ENCODE measurements around the gene BEND4. TPM values are rescaled to one million over a fixed set of nuclear protein-coding genes. Genes with fewer than 3 reads are reported as not detected.

BEND4 gene
- total RNA-seq, 2 donors from 2014 or later: 0.05 to 0.24 TPM

DNA sequence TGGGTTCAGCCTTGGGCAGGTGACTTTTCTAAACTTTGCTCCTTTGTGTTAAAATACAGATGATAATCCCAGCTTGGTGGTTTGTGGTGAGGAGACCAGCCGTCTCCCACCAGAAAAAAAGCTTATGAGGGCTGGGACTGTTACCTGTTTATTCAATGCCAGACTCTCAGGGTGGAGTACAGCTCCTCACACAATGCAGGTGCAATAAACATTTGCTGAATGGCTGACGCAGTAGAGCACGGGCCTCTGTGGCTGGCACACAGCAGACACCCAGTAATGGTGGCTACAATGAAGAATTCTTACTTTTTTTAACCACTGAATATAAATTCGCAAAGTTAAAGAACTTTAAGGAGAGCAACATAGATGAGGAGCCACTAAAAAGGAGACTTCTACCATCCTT lies 30.2 kb downstream of the BEND4 start:
- no peak for DNase-seq (ENCODE audit: low spot score)
- intact Hi-C loops (cut with DNase I): loop anchor here in 1 of 2 donors (5.0 kb wide), 1 partner anchor 870 kb away; no protein-coding TSS in a partner anchor

DNA sequence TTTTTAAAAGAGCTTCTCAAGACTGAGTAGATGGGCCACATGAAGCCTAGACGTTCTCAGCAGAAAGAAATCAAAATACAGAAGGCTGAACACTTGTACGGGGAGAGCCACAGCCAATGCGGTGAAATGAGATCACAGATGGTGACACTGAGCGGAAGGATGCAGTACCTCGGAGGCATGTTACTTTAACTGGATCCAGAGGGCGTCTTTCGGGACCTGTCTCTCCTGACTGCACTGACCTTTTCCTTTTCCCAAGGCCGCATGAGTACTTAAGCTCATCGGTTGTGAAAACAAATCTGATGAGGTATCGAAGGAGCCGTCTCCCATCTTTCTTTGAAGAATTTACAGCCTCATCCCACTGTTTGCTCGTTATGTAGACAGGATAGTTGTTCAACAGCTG lies 32.6 kb downstream of the BEND4 start:
- DNase-seq (ENCODE audit: low spot score): no peak
- intact Hi-C loops (cut with DNase I): loop anchor here in 1 of 2 donors (5.0 kb wide), 1 partner anchor 868 kb away; no protein-coding TSS in a partner anchor

DNA sequence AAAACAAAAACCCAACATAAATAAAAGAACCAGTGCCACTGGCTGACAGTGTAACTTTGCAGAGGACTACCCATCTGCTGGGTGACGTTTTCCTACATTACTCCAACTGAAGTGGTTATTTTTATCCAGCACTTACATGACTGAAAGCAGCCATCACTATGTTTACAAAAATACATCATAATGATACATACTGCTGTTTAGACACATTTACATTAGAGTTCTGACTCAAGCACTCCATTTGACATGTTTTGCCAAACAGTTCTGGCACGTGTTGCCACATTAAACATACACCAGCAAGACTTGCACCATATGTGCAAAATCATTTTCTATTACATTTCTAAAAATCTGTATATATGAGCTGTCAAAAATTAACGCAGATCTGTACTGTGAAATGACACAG lies 39.6 kb downstream of the BEND4 start:
- DNase-seq (ENCODE audit: low spot score): no peak
- intact Hi-C loops (cut with DNase I): no loop called here

DNA sequence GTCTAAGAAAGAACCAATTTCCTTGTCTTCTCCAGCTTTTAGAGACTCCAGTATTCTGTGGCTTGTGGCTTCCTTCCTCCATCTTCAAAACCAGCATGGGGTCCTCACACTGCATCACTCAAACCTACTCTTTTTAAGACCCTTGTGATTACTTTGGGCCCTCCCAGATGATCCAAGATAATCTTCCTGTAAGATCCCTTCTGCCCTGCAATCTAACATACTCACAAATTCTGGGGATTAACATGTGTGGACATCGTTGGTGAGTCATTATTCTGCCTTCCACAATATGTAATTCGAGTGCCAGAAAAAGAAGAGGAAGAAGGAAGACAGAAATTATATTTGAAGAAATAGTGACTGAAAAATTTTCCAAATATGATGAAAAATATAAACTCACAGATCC lies 47.9 kb downstream of the BEND4 start:
- intact Hi-C loops (cut with DNase I): no loop called here
- no peak for DNase-seq (ENCODE audit: low spot score)

DNA sequence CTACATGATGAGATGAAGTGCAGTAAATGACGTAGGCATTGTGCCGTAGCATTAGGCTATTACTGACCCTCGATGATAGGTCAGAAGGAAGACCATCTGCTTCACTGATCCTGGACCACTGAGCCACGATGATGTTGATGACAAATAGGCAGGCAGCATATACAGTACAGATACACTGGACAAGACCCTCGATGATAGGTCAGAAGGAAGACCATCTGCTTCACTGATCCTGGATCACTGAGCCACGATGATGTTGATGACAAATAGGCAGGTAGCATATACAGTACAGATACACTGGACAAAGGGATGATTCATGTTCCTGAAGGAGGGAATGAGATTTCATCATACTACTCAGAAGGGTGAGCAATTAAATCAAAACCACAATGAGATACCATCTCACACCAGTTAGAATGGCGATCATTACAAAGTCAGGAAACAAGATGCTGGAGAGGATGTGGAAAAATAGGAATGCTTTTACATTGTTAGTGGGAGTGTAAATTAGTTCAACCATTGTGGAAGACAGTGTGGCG lies 50.9 kb downstream of the BEND4 start:
- intact Hi-C loops (cut with DNase I): no loop called here

DNA sequence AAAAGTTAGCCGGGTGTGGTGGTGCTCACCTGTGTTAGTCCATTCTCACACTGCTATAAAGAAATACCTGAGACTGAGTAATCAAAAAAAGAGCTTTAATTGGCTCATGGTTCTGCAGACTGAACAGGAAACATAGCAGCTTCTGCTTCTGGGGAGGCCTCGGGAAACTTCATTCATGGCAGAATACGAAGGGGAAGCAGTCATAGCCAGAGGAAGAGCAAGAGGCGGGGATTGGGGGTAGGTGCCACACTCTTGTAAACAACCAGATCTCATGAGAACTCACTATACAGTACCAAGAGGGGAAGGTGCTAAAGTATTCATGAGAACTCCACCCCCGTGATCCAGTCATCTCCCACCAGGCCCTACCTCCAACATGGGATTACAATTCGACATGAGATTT lies 64.1 kb downstream of the BEND4 start:
- DNase-seq (ENCODE audit: low spot score): no peak

More for the DNA sequence above, 50.9 kb downstream of the BEND4 start:
- no peak for DNase-seq (ENCODE audit: low spot score)

DNA sequence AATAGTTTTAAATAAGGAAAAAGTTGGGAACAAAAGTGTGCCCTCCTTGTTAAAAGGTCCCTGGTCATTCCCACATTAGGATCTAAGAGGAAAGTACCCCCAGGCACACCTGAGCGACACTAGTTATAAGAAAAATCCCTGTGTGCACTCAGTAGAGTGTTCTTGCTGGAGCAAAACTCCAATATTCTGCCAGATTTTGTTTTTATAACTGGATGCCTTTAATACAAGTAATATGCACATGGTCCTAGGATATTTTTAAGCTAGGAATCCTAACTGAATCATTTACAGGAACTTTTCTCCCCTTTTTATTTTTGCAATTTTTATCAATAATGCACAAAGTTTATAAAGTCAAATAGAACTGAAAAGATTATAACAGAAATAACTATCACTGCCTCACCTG lies 68.6 kb downstream of the BEND4 start:
- DNase-seq (ENCODE audit: low spot score): no peak
- intact Hi-C loops (cut with DNase I): no loop called here

More for the DNA sequence above, 64.1 kb downstream of the BEND4 start:
- intact Hi-C loops (cut with DNase I): no loop called here

DNA sequence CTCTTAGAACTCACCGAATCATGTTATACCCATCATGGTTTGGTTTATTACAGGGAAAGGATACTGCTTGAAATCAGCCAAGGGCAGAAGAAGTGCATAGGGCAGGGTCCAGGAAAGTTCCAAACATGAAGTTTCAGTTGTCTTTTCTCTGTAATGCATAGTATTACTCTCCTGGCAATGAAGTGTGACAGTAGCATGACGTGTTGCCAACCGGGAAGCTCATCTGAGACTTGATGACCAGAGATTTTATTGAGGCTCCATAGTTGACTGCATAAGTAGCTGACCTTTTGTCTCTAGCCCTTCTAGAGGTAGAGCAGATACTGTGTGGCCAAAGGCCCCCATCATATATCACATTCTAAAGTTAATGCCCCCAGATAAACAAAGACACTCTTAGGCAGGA lies 72.1 kb downstream of the BEND4 start:
- intact Hi-C loops (cut with DNase I): no loop called here
- DNase-seq (ENCODE audit: low spot score): no peak

DNA sequence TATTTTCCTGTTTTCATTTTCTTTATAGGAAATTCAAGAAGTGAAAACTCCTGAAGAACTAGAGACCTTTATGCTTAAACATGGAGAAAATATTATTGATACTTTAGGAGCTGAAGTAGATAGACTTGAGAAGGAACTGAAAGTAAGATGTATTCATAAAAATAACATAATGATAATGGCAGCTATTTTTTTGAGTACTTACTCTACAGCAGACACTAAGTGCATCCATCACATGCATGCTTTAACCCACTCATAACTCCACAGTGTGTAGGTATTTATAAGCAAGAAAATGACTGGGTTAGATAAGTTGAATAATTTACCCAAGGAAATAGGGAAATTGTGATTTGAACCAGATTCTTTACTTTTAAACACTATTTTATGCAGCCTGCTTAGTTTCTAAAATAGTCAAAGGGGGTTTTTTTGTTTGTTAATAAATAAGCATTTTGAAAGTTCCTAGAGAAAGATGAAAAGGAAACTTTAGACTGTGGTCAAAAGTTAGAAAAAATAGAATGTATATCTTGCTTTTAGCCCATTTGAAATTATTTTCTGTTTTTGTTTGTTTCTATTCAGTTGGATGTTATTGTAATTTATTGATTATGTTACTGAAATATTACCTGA lies 74.2 kb downstream of the BEND4 start:
- intact Hi-C loops (cut with DNase I): no loop called here

DNA sequence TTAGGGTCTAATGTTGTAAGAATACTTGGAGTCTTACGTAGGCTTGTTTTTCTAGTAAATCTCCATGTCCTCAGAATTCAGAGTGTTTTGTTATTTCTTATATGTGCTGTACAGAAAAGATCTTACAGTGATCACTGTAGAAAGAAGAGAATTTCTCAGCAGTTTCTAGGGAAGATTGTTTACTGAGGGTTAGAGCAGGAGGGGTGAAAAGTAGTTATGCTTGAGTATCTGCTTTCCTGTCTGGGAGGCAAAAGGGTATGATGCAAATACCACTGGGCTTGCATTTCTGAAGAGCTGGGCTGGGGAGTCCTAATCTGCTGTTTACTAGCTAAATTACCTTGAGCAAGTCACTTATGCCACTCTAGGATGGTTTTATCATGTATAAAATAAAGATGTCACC lies 78.2 kb downstream of the BEND4 start:
- intact Hi-C loops (cut with DNase I): no loop called here

More for the DNA sequence above, 74.2 kb downstream of the BEND4 start:
- no peak for DNase-seq (ENCODE audit: low spot score)

DNA sequence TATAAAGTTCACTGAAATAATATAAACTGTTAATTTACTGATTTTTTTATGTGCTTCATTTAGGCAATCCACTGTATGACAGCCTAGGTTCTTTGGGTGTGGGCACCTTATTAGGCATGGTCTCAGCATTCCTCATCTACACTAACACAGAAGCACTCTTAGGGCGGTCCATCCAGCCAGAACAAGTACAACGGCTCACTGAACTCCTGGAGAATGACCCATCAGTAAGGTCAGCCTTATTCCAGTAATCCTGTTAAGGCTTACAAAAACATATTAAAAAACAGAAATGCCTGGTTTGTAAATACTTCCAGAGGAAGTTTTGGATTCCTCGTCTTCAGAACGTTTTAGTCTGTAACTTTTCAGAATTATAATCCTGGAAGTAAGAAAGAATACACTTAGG lies 82.0 kb downstream of the BEND4 start:
- no peak for DNase-seq (ENCODE audit: low spot score)
- intact Hi-C loops (cut with DNase I): no loop called here

More for the DNA sequence above, 78.2 kb downstream of the BEND4 start:
- no peak for DNase-seq (ENCODE audit: low spot score)

DNA sequence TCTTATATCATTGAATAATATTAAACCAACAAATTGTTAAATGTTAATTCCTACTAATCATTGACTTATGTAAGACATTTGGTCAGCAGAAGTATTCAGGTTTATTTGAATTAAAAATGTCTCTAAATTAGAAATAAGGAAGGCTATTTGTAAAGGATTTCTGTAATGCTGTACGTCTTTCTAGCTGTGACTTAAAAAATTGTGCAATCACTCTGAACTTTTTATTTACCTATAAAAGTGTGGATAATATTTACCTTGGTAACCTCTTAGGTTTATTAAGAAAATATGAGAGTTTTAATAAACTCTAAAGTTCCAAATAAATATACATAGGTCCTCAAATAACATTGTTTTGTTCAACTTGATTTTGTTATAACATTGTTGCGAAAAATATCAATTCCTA lies 85.2 kb downstream of the BEND4 start:
- intact Hi-C loops (cut with DNase I): no loop called here
- no peak for DNase-seq (ENCODE audit: low spot score)

DNA sequence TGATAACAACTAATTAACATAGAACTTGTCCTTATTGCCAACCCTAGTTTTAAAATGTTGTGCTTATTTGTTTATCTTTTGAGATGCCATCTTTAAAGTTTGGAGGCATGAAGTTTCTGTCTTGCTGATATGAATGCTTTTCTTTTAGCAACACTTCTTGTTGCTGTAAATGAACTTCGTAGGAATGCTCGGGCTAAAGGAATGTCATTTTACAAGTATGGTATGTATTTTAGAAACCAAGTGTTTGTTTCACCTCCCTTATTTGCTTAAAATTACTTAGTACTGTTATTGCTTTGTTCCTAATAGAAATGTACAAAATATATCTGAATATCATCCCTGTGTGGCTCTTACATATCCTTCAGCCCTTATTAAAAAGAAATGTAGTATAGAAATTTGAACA lies 86.1 kb downstream of the BEND4 start:
- intact Hi-C loops (cut with DNase I): no loop called here
- DNase-seq (ENCODE audit: low spot score): no peak

Other genes with a start within 250 kb of the BEND4 start
- 10 to 100 TPM; 34.7 to 35.7 TPM for gene TMEM33, start 217.2 kb downstream of the BEND4 start, total RNA-seq
- under 1 TPM; 0.28 to 0.33 TPM for gene DCAF4L1, start 170.9 kb downstream of the BEND4 start, total RNA-seq
- gene SLC30A9, start 162.1 kb downstream of the BEND4 start, total RNA-seq: 10 to 100 TPM; 42.1 to 47.4 TPM
- 1 to 10 TPM; 1.5 TPM for gene SHISA3, start 244.8 kb upstream of the BEND4 start, total RNA-seq

Data from posterior vena cava (tissue), 2 donors.